ENCODE results near the gene USP43.

DNA sequence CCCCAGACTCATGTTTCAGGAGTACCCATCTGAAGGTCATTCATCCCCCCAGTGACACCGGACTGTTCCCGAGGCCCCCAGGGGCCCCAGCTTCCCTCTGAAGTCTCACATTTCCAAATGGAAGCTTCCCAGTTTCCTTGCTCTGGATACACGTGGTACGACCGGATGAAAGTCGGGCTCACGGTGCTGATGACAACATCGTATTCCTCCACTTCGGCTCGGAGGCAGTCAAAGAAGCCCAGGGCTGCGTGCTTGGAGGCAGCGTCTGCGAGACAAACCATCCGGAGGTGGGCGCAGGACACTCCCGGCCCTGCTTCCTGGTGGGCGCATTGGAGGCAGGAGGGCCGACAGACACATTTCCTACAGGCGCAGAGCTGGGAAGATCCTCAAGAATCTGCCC is 127.3 kb downstream of the USP43 start:
- TF ChIP-seq EZH2 (IDR thresholded peaks at IDR 0.05; ENCODE audit: insufficient read depth, poor library complexity, severe bottlenecking) (no peak), EZH2phosphoT487 (IDR thresholded peaks at IDR 0.05; ENCODE audit: insufficient read depth, low read depth) (no peak)
